HCT116 (cell line): Measurements from ENCODE around the gene WWTR1.

Source experiments
- CEBPB ChIP-seq: IDR thresholded peaks from 2 replicates; pipeline ENCODE4 v1.6.1; 2012; ENCODE audit warnings: low read depth
- EZH2 ChIP-seq: fragments of 200-600 bp; sonication (generic); IDR thresholded peaks from 2 replicates; pipeline ENCODE4 v1.6.1; 2017; ENCODE audit warnings: antibody characterized with exemption, mixed run types
- EZH2phosphoT487 ChIP-seq: fragments of 200-600 bp; IDR thresholded peaks from 2 replicates; pipeline ENCODE4 v1.6.1; 2018; ENCODE audit warnings: antibody characterized with exemption, borderline replicate concordance
- JUND ChIP-seq: IDR thresholded peaks from 2 replicates; pipeline ENCODE4 v1.6.1; 2012
- POLR2A ChIP-seq: IDR thresholded peaks from 2 replicates; pipeline ENCODE4 v1.7.0; 2011; ENCODE audit warnings: borderline replicate concordance; ENCODE audit not compliant: insufficient read depth, insufficient read length; ENCODE audit errors: extremely low read depth
- POLR2AphosphoS5 ChIP-seq: IDR thresholded peaks from 2 replicates; pipeline ENCODE4 v1.6.1; 2011; ENCODE audit warnings: mild to moderate bottlenecking, low read depth, low read length, moderate library complexity
- SP1 ChIP-seq: IDR thresholded peaks from 2 replicates; pipeline ENCODE4 v1.6.1; 2012; ENCODE audit warnings: low read depth
- YY1 ChIP-seq: IDR thresholded peaks from 2 replicates; pipeline ENCODE4 v1.6.1; 2011; ENCODE audit warnings: low read length, low read depth, moderate library complexity, mild to moderate bottlenecking; ENCODE audit not compliant: insufficient replicate concordance; ENCODE audit errors: extremely low read depth
- ZFX ChIP-seq: fragments of 450-650 bp; IDR thresholded peaks from 2 replicates; pipeline ENCODE4 v1.6.1; 2017
- ZNF274 ChIP-seq: fragments of 200-500 bp; sonication (Bioruptor generic); IDR thresholded peaks from 2 replicates; pipeline ENCODE4 v1.6.1; 2014; ENCODE audit warnings: mild to moderate bottlenecking, low read depth, low read length, inconsistent platforms
- TF ChIP-seq, protein P1 (sequence below), 3 experiments: fragments of 200-600 bp in 1 of 3; sonication (generic) in 1 of 3; IDR thresholded peaks in 2 of 3; conservative IDR thresholded peaks in 1 of 3; 2 replicates each; pipeline ENCODE4 v1.5.1; 2012 to 2017; ENCODE audit warnings: low read depth in 2 of 3, low read length in 2 of 3, antibody characterized with exemption in 1 of 3, borderline replicate concordance in 1 of 3, control low read depth in 1 of 3, mild to moderate bottlenecking in 1 of 3, mixed read lengths in 1 of 3, mixed run types in 1 of 3, moderate library complexity in 1 of 3; ENCODE audit not compliant: insufficient read depth in 1 of 3
- TF ChIP-seq, protein P2 (sequence below): IDR thresholded peaks from 2 replicates; pipeline ENCODE4 v1.6.1; 2012; ENCODE audit warnings: low read depth
- TF ChIP-seq, protein P3 (sequence below): IDR thresholded peaks from 2 replicates; pipeline ENCODE4 v1.6.1; 2011; ENCODE audit warnings: mild to moderate bottlenecking, low read length, moderate library complexity; ENCODE audit not compliant: insufficient replicate concordance; ENCODE audit errors: extremely low read depth

DNA sequence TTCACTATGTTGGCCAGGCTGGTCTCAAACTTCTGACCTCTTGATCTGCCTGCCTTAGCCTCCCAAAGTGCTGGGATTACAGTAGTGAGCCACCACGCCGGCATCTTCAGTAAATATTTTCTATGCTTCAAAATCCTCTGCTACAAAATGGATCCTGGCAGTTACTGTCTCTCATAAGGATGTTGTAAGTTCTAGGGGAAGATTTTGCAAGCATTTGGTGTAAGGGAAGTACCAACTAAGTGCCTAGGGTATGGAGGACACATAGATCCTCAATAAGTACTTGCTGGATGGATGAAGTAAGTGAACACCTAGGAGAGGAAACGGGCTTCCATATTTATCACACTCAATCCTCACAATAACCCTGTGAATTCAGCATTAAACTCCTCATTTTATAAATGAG is 176.8 kb downstream of the WWTR1 start:
- no peak for TF ChIP-seq POLR2A
- no peak for TF ChIP-seq CEBPB
- TF ChIP-seq, protein P1, sequence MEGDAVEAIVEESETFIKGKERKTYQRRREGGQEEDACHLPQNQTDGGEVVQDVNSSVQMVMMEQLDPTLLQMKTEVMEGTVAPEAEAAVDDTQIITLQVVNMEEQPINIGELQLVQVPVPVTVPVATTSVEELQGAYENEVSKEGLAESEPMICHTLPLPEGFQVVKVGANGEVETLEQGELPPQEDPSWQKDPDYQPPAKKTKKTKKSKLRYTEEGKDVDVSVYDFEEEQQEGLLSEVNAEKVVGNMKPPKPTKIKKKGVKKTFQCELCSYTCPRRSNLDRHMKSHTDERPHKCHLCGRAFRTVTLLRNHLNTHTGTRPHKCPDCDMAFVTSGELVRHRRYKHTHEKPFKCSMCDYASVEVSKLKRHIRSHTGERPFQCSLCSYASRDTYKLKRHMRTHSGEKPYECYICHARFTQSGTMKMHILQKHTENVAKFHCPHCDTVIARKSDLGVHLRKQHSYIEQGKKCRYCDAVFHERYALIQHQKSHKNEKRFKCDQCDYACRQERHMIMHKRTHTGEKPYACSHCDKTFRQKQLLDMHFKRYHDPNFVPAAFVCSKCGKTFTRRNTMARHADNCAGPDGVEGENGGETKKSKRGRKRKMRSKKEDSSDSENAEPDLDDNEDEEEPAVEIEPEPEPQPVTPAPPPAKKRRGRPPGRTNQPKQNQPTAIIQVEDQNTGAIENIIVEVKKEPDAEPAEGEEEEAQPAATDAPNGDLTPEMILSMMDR (IDR thresholded peaks at IDR 0.05 in 2 of 3, conservative IDR thresholded peaks at IDR 0.05 in 1 of 3; ENCODE audit: borderline replicate concordance in 1 of 3, insufficient read depth in 1 of 3, low read depth in 2 of 3, low read length in 2 of 3), result no peak
- TF ChIP-seq EZH2phosphoT487, result no peak
- TF ChIP-seq JUND, result no peak
- TF ChIP-seq POLR2AphosphoS5, result no peak
- TF ChIP-seq SP1, result no peak
- TF ChIP-seq YY1, result no peak
- TF ChIP-seq, protein P2, sequence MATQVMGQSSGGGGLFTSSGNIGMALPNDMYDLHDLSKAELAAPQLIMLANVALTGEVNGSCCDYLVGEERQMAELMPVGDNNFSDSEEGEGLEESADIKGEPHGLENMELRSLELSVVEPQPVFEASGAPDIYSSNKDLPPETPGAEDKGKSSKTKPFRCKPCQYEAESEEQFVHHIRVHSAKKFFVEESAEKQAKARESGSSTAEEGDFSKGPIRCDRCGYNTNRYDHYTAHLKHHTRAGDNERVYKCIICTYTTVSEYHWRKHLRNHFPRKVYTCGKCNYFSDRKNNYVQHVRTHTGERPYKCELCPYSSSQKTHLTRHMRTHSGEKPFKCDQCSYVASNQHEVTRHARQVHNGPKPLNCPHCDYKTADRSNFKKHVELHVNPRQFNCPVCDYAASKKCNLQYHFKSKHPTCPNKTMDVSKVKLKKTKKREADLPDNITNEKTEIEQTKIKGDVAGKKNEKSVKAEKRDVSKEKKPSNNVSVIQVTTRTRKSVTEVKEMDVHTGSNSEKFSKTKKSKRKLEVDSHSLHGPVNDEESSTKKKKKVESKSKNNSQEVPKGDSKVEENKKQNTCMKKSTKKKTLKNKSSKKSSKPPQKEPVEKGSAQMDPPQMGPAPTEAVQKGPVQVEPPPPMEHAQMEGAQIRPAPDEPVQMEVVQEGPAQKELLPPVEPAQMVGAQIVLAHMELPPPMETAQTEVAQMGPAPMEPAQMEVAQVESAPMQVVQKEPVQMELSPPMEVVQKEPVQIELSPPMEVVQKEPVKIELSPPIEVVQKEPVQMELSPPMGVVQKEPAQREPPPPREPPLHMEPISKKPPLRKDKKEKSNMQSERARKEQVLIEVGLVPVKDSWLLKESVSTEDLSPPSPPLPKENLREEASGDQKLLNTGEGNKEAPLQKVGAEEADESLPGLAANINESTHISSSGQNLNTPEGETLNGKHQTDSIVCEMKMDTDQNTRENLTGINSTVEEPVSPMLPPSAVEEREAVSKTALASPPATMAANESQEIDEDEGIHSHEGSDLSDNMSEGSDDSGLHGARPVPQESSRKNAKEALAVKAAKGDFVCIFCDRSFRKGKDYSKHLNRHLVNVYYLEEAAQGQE, result no peak
- TF ChIP-seq, protein P3, sequence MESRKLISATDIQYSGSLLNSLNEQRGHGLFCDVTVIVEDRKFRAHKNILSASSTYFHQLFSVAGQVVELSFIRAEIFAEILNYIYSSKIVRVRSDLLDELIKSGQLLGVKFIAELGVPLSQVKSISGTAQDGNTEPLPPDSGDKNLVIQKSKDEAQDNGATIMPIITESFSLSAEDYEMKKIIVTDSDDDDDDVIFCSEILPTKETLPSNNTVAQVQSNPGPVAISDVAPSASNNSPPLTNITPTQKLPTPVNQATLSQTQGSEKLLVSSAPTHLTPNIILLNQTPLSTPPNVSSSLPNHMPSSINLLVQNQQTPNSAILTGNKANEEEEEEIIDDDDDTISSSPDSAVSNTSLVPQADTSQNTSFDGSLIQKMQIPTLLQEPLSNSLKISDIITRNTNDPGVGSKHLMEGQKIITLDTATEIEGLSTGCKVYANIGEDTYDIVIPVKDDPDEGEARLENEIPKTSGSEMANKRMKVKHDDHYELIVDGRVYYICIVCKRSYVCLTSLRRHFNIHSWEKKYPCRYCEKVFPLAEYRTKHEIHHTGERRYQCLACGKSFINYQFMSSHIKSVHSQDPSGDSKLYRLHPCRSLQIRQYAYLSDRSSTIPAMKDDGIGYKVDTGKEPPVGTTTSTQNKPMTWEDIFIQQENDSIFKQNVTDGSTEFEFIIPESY, result no peak
- no peak for TF ChIP-seq EZH2
- no peak for TF ChIP-seq ZFX
- no peak for TF ChIP-seq ZNF274
